Smooth muscle cell of the brain vasculature (primary cell): ENCODE results near the gene THBS3.
A peak's percentile ranks its signal among the peaks of the same experiment; 100 is the strongest.
"Not testable (repeated sequence)": the region's sequence is repeated elsewhere in the genome, so short reads cannot be mapped to it uniquely, and the experiment has no call there.

Source experiments
- DNase-seq: peaks from one replicate; pipeline ENCODE4 v3.0.0-alpha.2; 2012; ENCODE audit warnings: low read depth, low spot score

Gene THBS3

GRCh38 chr1:155208541-155209311 is 1.0 kb upstream of the THBS3 start, which contains the start of gene MTX1:
MTX1 (plus strand) TSS chr1:155208695; CDS start chr1:155208805, 110 bp downstream.
- no peak for DNase-seq

GRCh38 chr1:155206891-155207805 is 549 bp downstream of the THBS3 start:
- DNase-seq: no peak

- DNase-seq: no peak
Observed at GRCh38 chr1:155205969-155206593, 1.6 kb downstream of the THBS3 start.

- no peak for DNase-seq
Observed at GRCh38 chr1:155205035-155205434, 2.7 kb downstream of the THBS3 start.

GRCh38 chr1:155202731-155203515 is 4.8 kb downstream of the THBS3 start:
- DNase-seq: no peak

GRCh38 chr1:155202198-155202597 is 5.5 kb downstream of the THBS3 start:
- no peak for DNase-seq

GRCh38 chr1:155200920-155201319 is 6.8 kb downstream of the THBS3 start:
- no peak for DNase-seq

GRCh38 chr1:155199792-155200191 is 7.9 kb downstream of the THBS3 start:
- DNase-seq: no peak

GRCh38 chr1:155198547-155198906 is 9.2 kb downstream of the THBS3 start:
- DNase-seq: no peak

GRCh38 chr1:155197901-155198546 is 9.7 kb downstream of the THBS3 start:
- no peak for DNase-seq

- DNase-seq: no peak
Observed at GRCh38 chr1:155196893-155197638, 10.6 kb downstream of the THBS3 start.

- no peak for DNase-seq
Observed at GRCh38 chr1:155196103-155196892, 11.4 kb downstream of the THBS3 start.

- DNase-seq: no peak
Observed at GRCh38 chr1:155195201-155196102, 12.2 kb downstream of the THBS3 start.

- DNase-seq: not testable (repeated sequence)
Observed at GRCh38 chr1:155193991-155194240, 13.8 kb downstream of the THBS3 start.

- peak; percentile 86 for DNase-seq
Observed at GRCh38 chr1:155193275-155193990, 14.3 kb downstream of the THBS3 start.

GRCh38 chr1:155192346-155193274 is 15.1 kb downstream of the THBS3 start:
- no peak for DNase-seq

- DNase-seq: no peak
Observed at GRCh38 chr1:155191904-155192303, 15.8 kb downstream of the THBS3 start.
